Mesothelial cell of epicardium (in vitro differentiated cells): ENCODE measurements around the gene VTN. TPM values are rescaled to one million over a fixed set of nuclear protein-coding genes. Genes with fewer than 3 reads are reported as not detected.

ENCODE experiments used
- DNase-seq, 2 experiments: peaks; one replicate each; pipeline ENCODE4 v3.0.0; 2021; ENCODE audit warnings: low spot score in 2 of 2; ENCODE audit not compliant: unreplicated experiment in 2 of 2
- H3K27ac Mint-ChIP-seq: 2 replicates; pipeline ENCODE4 v1.8.0; 2021; ENCODE audit warnings: mixed read lengths
- H3K27me3 Mint-ChIP-seq: 2 replicates; pipeline ENCODE4 v1.8.0; 2021; ENCODE audit warnings: low read depth, mixed read lengths
- H3K36me3 Mint-ChIP-seq: 2 replicates; pipeline ENCODE4 v1.8.0; 2021; ENCODE audit warnings: mixed read lengths
- H3K4me1 Mint-ChIP-seq: 2 replicates; pipeline ENCODE4 v1.8.0; 2021; ENCODE audit warnings: mixed read lengths
- H3K4me3 Mint-ChIP-seq: 2 replicates; pipeline ENCODE4 v1.8.0; 2021; ENCODE audit warnings: mild to moderate bottlenecking, moderate library complexity, mixed read lengths
- H3K9me3 Mint-ChIP-seq: 2 replicates; pipeline ENCODE4 v1.8.0; 2021; ENCODE audit warnings: mixed read lengths
- CTCF ChIP-seq: fragments of 200-600 bp; sonication (generic); IDR thresholded peaks from one replicate; pipeline ENCODE4 v1.5.0; 2021; ENCODE audit warnings: antibody characterized with exemption; ENCODE audit not compliant: unreplicated experiment
- total RNA-seq: library from RNA; stranded (reverse); gene quantifications from 3 replicates; pipeline ENCODE4 v1.2.1, GENCODE V29; 2021

Gene VTN
- total RNA-seq, 1 donor from 2014 or later = 0.47 TPM

- H3K9me3 Mint-ChIP-seq = no peaks in the 10 kb centered on the region
- no peak overlapping the region for H3K4me3 Mint-ChIP-seq
- peak in 1 of 2 experiments; percentile 6 for DNase-seq
- H3K27me3 Mint-ChIP-seq = no peaks in the 10 kb centered on the region
- no peak for TF ChIP-seq CTCF
- H3K36me3 Mint-ChIP-seq = peaks cover 10% of the 10 kb centered on the region
- H3K27ac Mint-ChIP-seq = no peak overlapping the region
- H3K4me1 Mint-ChIP-seq = peaks cover 2% of the 10 kb centered on the region
Measured at GRCh38 chr17:28327031-28327607, 43.0 kb downstream of the VTN start.

GRCh38 chr17:28326114-28326513, 44.0 kb downstream of the VTN start:
- no peak overlapping the region for H3K27ac Mint-ChIP-seq
- no peak overlapping the region for H3K4me3 Mint-ChIP-seq
- H3K9me3 Mint-ChIP-seq = no peaks in the 10 kb centered on the region
- no peaks in the 10 kb centered on the region for H3K27me3 Mint-ChIP-seq
- H3K36me3 Mint-ChIP-seq = peaks cover 10% of the 10 kb centered on the region
- no peak for TF ChIP-seq CTCF
- peaks cover 8% of the 10 kb centered on the region for H3K4me1 Mint-ChIP-seq
- DNase-seq = peak in 1 of 2 experiments; percentile 25

- H3K4me3 Mint-ChIP-seq = no peak overlapping the region
- H3K27me3 Mint-ChIP-seq = no peaks in the 10 kb centered on the region
- no peaks in the 10 kb centered on the region for H3K9me3 Mint-ChIP-seq
- H3K27ac Mint-ChIP-seq = no peak overlapping the region
- peaks cover 10% of the 10 kb centered on the region for H3K36me3 Mint-ChIP-seq
- no peak for TF ChIP-seq CTCF
- peaks cover 16% of the 10 kb centered on the region for H3K4me1 Mint-ChIP-seq
- DNase-seq = no peak
Measured at GRCh38 chr17:28325211-28325610, 44.9 kb downstream of the VTN start.

- Mint-ChIP-seq H3K9me3 (no peaks in the 10 kb centered on the region), H3K4me3 (no peak overlapping the region), H3K4me1 (peaks cover 20% of the 10 kb centered on the region), H3K27ac (no peak overlapping the region), H3K27me3 (no peaks in the 10 kb centered on the region), H3K36me3 (peaks cover 10% of the 10 kb centered on the region)
- TF ChIP-seq CTCF = no peak
- DNase-seq = no peak
Measured at GRCh38 chr17:28324781-28325180, 45.3 kb downstream of the VTN start.

- H3K27me3 Mint-ChIP-seq = no peaks in the 10 kb centered on the region
- TF ChIP-seq CTCF = no peak
Measured at GRCh38 chr17:28324267-28324745, 45.8 kb downstream of the VTN start.

More at GRCh38 chr17:28324267-28324745, 45.8 kb downstream of the VTN start:
- Mint-ChIP-seq H3K9me3 (no peaks in the 10 kb centered on the region), H3K36me3 (peaks cover 10% of the 10 kb centered on the region), H3K27ac (no peak overlapping the region), H3K4me3 (no peak overlapping the region), H3K4me1 (peaks cover 24% of the 10 kb centered on the region)
- no peak for DNase-seq
